ENCODE measurements around the gene PKNOX2. TPM values are rescaled to one million over a fixed set of nuclear protein-coding genes. Genes with fewer than 3 reads are reported as not detected.
"Not testable (repeated sequence)": the region's sequence is repeated elsewhere in the genome, so short reads cannot be mapped to it uniquely, and the experiment has no call there.

PKNOX2 gene
- total RNA-seq, 1 experiment from 2014 or later = not detected

DNA sequence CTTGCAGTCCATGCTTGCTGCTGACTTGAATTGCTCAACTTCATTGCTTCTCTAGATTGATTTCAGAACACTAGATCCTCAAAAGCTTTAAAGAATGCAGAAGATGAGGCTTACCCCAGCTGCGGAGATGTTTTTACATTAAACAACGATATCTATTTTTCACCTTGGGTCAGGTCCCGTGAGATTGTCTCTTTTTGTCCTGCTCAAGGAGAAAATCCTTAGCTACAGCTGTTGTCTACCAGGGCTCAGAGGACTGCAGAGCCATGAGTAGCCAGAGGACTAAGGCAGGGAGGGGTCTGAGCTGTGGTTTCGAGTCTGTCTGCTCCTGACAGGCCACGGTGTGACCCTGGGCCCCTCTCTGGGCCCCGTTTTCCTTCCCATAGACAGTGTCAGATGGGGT is 51.4 kb downstream of the PKNOX2 start:
- Mint-ChIP-seq H3K4me3 (ENCODE audit: low read depth, unreplicated experiment) (no peak overlapping the region), H3K9me3 (ENCODE audit: low read depth, unreplicated experiment) (no peaks in the 10 kb centered on the region), H3K27ac (ENCODE audit: unreplicated experiment) (no peak overlapping the region), H3K4me1 (ENCODE audit: low read depth, unreplicated experiment) (no peaks in the 10 kb centered on the region), H3K27me3 (ENCODE audit: unreplicated experiment) (peaks cover 81% of the 10 kb centered on the region), H3K36me3 (ENCODE audit: insufficient read depth, unreplicated experiment) (no peaks in the 10 kb centered on the region)
- BruUV-seq (replicated peaks) = no TSS peak
- CTCF ChIA-PET = no interaction called here
- intact Hi-C loops (cut with micrococcal nuclease; ENCODE audit: unreplicated experiment) = no loop called here
- TF ChIP-seq, protein P1, sequence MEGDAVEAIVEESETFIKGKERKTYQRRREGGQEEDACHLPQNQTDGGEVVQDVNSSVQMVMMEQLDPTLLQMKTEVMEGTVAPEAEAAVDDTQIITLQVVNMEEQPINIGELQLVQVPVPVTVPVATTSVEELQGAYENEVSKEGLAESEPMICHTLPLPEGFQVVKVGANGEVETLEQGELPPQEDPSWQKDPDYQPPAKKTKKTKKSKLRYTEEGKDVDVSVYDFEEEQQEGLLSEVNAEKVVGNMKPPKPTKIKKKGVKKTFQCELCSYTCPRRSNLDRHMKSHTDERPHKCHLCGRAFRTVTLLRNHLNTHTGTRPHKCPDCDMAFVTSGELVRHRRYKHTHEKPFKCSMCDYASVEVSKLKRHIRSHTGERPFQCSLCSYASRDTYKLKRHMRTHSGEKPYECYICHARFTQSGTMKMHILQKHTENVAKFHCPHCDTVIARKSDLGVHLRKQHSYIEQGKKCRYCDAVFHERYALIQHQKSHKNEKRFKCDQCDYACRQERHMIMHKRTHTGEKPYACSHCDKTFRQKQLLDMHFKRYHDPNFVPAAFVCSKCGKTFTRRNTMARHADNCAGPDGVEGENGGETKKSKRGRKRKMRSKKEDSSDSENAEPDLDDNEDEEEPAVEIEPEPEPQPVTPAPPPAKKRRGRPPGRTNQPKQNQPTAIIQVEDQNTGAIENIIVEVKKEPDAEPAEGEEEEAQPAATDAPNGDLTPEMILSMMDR (IDR thresholded peaks at IDR 0.05; ENCODE audit: unreplicated experiment) = no peak
- DNase-seq = no peak

- Mint-ChIP-seq H3K27me3 (ENCODE audit: unreplicated experiment) (peaks cover 84% of the 10 kb centered on the region), H3K9me3 (ENCODE audit: low read depth, unreplicated experiment) (no peaks in the 10 kb centered on the region), H3K27ac (ENCODE audit: unreplicated experiment) (no peak overlapping the region), H3K4me3 (ENCODE audit: low read depth, unreplicated experiment) (no peak overlapping the region), H3K4me1 (ENCODE audit: low read depth, unreplicated experiment) (no peaks in the 10 kb centered on the region), H3K36me3 (ENCODE audit: insufficient read depth, unreplicated experiment) (no peaks in the 10 kb centered on the region)
- BruUV-seq (replicated peaks) = no TSS peak
- TF ChIP-seq, protein P1 (IDR thresholded peaks at IDR 0.05; ENCODE audit: unreplicated experiment) = no peak
- DNase-seq = no peak
- CTCF ChIA-PET = no interaction called here
- intact Hi-C loops (cut with micrococcal nuclease; ENCODE audit: unreplicated experiment) = no loop called here
Observed at GRCh38 chr11:125218336-125218735, 53.8 kb downstream of the PKNOX2 start.

GRCh38 chr11:125221461-125221860 is 56.9 kb downstream of the PKNOX2 start:
- no peaks in the 10 kb centered on the region for H3K9me3 Mint-ChIP-seq (ENCODE audit: low read depth, unreplicated experiment)

GRCh38 chr11:125222494-125222893 is 57.9 kb downstream of the PKNOX2 start:
- Mint-ChIP-seq H3K9me3 (ENCODE audit: low read depth, unreplicated experiment) (no peaks in the 10 kb centered on the region), H3K27me3 (ENCODE audit: unreplicated experiment) (peaks cover 80% of the 10 kb centered on the region), H3K36me3 (ENCODE audit: insufficient read depth, unreplicated experiment) (no peaks in the 10 kb centered on the region), H3K4me3 (ENCODE audit: low read depth, unreplicated experiment) (no peak overlapping the region), H3K4me1 (ENCODE audit: low read depth, unreplicated experiment) (no peaks in the 10 kb centered on the region), H3K27ac (ENCODE audit: unreplicated experiment) (no peak overlapping the region)
- CTCF ChIA-PET = no interaction called here
- TF ChIP-seq, protein P1 (IDR thresholded peaks at IDR 0.05; ENCODE audit: unreplicated experiment) = no peak
- intact Hi-C loops (cut with micrococcal nuclease; ENCODE audit: unreplicated experiment) = no loop called here
- no peak for DNase-seq
- no TSS peak for BruUV-seq (replicated peaks)

More at GRCh38 chr11:125221461-125221860, 56.9 kb downstream of the PKNOX2 start:
- no peak for DNase-seq
- CTCF ChIA-PET = no interaction called here
- no peaks in the 10 kb centered on the region for H3K36me3 Mint-ChIP-seq (ENCODE audit: insufficient read depth, unreplicated experiment)
- intact Hi-C loops (cut with micrococcal nuclease; ENCODE audit: unreplicated experiment) = no loop called here
- peaks cover 80% of the 10 kb centered on the region for H3K27me3 Mint-ChIP-seq (ENCODE audit: unreplicated experiment)
- TF ChIP-seq, protein P1 (IDR thresholded peaks at IDR 0.05; ENCODE audit: unreplicated experiment) = no peak
- H3K4me1 Mint-ChIP-seq (ENCODE audit: low read depth, unreplicated experiment) = no peaks in the 10 kb centered on the region
- BruUV-seq (replicated peaks) = no TSS peak
- no peak overlapping the region for H3K27ac Mint-ChIP-seq (ENCODE audit: unreplicated experiment)
- H3K4me3 Mint-ChIP-seq (ENCODE audit: low read depth, unreplicated experiment) = no peak overlapping the region

GRCh38 chr11:125223161-125223560 is 58.6 kb downstream of the PKNOX2 start:
- H3K36me3 Mint-ChIP-seq (ENCODE audit: insufficient read depth, unreplicated experiment); H3K4me3 Mint-ChIP-seq (ENCODE audit: low read depth, unreplicated experiment); intact Hi-C loops (cut with micrococcal nuclease; ENCODE audit: unreplicated experiment); H3K9me3 Mint-ChIP-seq (ENCODE audit: low read depth, unreplicated experiment); DNase-seq; CTCF ChIA-PET; BruUV-seq (replicated peaks); H3K4me1 Mint-ChIP-seq (ENCODE audit: low read depth, unreplicated experiment); H3K27ac Mint-ChIP-seq (ENCODE audit: unreplicated experiment): not testable (repeated sequence)
- peaks cover 80% of the 10 kb centered on the region for H3K27me3 Mint-ChIP-seq (ENCODE audit: unreplicated experiment)
